Neural progenitor cell (in vitro differentiated cells): ENCODE data around the gene TPM3.

Experiments
- EZH2 ChIP-seq: fragments of 200-600 bp; sonication (generic); IDR thresholded peaks from 2 replicates; pipeline ENCODE4 v1.6.1; 2017; ENCODE audit warnings: antibody characterized with exemption, mild to moderate bottlenecking, moderate library complexity
- EZH2phosphoT487 ChIP-seq: fragments of 200-600 bp; sonication (generic); IDR thresholded peaks from 2 replicates; pipeline ENCODE4 v1.6.1; 2017; ENCODE audit warnings: antibody characterized with exemption
- TF ChIP-seq, protein P1 (sequence below): fragments of 200-600 bp; sonication (generic); IDR thresholded peaks from 2 replicates; pipeline ENCODE4 v1.5.1; 2017; ENCODE audit warnings: antibody characterized with exemption, mild to moderate bottlenecking

DNA sequence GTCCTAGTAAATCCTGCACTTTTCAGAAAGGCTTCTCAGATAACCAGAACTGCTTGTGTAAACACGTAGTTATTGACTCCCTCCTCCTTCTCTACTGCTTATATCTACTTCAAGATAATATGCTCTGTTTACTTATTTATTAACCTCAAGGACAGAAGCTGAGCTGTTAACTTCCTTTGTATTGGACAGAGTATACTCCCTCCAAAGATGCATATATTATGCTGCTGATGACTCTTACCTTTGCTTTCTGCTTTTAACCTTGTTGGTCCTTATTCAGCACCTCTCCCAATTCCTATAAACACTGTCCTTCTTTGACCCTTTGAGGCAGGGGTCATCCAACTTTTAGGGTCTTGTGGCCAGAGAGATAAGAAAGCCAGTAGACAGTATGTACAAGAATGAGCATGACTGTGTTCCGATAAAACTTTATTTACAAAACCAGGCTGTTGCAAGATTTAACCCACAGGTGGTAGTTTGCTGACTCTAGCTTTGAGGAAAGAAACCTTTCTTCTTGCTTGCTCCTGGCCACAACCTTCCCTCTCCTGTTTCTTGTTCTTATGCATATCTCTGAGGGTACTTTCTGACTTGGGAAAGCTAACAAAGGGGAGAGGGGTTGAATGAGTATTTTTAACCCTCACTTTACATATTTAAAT lies 4.9 kb downstream of the TPM3 start:
- TF ChIP-seq, protein P1, sequence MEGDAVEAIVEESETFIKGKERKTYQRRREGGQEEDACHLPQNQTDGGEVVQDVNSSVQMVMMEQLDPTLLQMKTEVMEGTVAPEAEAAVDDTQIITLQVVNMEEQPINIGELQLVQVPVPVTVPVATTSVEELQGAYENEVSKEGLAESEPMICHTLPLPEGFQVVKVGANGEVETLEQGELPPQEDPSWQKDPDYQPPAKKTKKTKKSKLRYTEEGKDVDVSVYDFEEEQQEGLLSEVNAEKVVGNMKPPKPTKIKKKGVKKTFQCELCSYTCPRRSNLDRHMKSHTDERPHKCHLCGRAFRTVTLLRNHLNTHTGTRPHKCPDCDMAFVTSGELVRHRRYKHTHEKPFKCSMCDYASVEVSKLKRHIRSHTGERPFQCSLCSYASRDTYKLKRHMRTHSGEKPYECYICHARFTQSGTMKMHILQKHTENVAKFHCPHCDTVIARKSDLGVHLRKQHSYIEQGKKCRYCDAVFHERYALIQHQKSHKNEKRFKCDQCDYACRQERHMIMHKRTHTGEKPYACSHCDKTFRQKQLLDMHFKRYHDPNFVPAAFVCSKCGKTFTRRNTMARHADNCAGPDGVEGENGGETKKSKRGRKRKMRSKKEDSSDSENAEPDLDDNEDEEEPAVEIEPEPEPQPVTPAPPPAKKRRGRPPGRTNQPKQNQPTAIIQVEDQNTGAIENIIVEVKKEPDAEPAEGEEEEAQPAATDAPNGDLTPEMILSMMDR: no peak
- TF ChIP-seq EZH2 (no peak), EZH2phosphoT487 (no peak)
